ENCODE results near the gene STC2.
"Not testable (repeated sequence)": the region's sequence is repeated elsewhere in the genome, so short reads cannot be mapped to it uniquely, and the experiment has no call there.

STC2 gene

GRCh38 chr5:173293817-173294672 is 34.2 kb downstream of the STC2 start:
- DNase-seq = peak; percentile 54

- no peak for DNase-seq
Observed at GRCh38 chr5:173291722-173292658, 36.2 kb downstream of the STC2 start.

DNA sequence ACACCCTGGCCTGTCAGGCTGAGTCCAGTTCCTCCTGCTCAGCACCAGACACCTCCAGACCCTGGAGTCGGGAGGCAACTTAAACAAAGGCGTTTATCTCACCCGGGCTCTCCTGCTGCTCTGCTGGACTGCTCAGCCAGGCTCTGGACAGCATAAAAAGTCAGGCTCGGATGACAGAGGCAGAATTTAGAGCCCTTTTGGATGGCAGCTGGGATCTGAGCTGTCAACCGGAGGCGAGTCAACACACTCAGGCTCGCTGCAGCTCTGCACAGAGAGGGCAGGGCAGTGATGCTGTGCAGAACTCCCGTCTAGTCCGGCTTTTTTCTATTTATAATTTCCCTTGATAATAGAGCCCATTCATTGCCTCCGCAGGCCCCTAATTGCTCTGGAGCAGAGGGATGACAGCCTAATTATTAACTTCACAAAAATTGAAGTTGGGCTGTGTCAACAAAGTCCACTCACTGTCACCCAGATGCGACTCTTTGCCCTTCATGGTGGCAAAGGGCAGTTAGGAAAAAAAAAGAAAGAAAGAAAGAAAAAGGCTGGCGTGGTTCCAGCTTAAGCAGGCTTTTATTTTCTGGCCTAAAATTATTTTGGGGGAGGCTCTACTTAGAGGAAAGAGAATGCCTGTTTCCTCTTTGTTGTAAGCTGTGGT is 37.6 kb downstream of the STC2 start:
- no peak for DNase-seq

DNA sequence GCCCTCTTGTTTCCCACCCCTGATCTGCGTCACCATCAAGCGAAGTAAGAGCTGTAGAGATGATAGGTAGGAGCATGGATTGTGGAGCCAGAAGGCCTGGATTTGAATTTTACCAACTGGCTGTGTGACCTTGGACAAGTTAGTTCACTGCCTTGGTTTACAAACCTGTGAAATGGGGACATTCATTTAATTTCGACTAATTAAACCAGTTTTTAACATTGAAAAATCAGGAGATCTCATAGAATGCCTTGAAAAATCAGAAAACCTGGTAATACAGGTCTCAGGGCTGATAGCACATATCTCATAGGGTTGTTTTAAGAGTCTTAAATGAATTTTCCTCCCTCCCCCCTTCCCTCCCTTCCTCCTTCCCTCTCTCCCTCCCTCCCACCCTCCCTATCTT is 38.8 kb downstream of the STC2 start:
- no peak for DNase-seq

DNA sequence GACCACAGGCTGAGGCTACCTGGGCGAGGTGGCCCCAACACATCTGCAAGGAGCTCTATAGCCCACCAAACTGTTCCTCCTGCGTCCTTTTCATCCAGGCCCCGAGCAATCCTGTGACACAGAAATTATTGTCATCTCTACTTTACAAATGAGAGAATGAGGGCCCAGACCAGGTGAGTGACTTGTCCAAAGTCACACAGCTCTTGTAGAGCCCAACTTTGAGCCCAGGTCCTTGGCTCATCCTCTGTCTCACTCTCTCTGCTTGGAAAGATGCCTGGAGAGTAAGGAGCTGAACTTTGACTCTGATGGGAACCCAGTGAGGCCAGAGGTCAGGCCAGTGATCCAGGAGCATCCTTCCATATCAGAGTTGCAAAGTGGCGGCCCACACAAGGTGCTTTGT is 39.6 kb downstream of the STC2 start:
- DNase-seq = no peak

GRCh38 chr5:173287086-173287485 is 41.1 kb downstream of the STC2 start:
- DNase-seq = no peak

DNA sequence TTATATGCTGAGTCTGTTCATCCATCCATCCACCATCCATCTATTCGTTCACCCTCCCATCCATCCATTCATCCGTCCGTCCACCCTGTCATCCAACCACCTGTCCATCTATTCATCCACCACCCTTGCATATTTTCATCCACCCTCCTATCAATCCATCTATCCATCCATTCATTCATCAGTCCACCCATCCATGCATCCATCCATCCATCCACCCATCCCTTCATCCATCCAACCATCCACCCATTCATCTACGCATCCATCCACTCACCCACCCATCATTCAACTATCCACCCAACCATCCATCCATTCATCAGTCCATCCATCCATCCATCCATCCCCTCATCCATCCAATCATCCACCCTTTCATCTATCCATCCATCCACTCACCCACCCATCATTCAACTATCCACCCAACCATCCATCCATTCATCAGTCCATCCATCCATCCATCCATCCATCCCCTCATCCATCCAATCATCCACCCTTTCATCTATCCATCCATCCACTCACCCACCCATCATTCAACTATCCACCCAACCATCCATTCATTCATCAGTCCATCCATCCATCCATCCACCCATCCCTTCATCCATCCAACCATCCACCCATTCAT is 43.8 kb downstream of the STC2 start:
- DNase-seq = not testable (repeated sequence)

DNA sequence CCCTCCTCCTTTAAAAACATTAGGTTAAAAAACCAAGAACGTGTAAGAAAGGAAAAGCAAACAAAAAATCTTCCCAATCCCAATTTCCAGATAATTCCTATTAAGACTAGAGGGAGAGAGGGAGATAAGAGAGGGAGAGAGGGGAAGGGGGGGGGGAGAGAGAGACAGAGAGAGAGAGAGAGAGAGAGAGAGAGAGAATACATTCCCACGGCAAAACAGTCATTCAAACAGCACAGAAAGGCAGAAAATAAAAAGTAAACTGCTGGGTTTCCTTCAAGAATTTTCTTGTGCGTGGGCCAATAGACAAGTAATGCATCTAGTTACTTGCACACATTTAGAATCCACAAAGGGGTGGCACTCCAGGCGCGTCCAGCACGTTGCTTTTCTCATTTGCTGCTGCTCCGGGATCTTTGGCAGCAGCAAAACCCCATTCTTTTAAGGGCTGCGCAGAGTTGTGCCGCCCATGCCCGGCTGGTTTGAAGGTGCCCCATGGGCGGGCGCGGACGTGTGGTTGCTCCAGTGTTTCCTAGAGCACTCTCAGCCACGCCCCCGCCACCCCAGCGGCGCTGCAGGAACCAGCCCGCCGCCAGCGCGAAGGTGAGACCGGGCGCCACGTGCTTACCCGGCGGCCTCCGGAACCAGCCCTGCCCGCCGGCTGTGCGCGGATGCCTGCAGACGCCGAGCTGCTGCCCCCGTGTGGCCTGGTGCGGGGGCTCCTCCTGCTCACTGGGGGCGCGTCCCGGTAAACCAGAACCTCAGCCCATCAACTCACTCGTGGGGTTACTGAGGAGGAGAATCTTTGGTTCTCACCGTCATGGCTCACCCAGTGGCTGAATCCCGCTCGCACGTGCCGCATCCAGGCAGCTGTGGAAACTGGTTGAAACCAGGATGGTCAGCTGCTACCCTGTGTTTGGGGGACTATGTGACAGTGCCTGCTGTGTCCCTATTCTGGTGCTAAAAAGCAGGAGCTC is 44.6 kb downstream of the STC2 start:
- DNase-seq = peak; percentile 59

DNA sequence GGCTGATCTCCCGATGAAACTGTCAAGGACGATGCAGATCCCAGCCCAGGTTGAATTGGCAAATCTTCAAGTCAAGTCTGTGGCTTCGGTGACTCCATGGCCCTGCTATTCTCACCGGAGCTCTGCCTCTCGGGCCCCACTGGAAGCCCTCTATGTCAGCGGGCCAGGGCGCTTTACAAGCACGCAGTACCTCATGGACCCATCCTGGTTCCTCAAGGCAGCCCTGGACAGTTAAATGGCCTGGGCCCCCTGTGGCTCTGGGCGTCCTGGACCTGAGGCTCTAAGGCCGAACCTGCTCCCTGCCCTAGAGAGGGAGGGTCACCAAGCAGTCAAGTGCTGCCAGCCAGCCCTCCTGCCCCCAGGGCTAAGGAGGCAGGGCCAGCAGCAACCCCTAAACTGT is 45.3 kb downstream of the STC2 start:
- no peak for DNase-seq

DNA sequence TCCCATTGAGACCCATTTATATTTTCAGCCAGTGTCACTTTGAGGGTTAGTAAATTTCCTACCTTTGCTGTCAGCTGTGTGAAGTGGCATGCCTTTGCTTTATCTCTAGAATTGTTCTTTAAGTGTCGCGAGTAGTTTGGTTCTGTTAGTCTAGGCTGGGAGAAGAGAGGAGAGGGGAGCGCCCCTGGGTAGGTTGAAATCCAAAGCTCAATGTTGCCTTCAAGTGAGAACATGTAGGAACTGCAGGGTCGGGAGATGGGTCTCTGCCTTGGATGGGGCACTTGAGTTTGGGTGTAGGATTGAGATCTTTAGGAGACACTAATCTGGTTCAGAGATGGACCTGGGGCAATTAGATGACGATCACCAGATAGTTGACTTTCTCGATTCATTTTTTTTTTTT is 46.3 kb downstream of the STC2 start:
- no peak for DNase-seq

DNA sequence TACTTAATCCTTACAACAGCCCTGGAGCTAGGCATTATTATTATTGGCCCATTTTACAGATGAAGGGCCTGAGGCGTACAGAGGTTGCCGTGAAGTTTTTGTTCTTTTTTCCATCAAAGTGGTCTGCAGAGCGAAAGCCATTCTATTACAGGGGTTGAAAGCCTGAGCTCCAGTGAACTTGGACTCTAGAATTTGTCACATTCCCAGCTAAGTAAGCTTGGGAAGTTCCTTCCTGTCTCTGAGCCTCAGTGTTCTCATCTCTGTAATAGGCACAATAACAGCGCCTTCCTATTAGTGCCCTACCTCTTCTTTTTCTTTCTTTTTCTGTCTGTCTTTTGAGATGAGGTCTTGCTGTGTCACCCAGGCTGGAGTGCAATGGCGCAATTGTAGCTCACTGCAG is 49.0 kb downstream of the STC2 start:
- no peak for DNase-seq

DNA sequence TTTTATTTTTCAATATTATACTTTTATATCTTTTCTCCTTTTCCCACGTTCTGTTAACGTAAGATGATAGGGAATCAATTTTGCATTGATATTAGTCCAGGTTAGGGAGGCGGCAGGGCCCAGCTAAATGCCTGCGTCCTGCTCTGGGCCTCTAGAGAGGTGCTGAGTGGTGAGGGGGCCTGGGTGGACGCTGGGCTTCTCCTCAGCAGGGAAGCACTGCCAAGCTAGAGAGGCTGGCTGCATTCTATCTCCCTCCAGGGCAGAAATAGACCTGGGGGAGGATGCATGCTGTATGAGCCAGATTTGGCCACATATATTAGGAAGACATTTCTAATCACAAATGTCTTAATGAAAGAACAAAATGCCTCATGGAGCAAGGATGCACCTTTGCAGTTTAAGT is 49.6 kb downstream of the STC2 start:
- DNase-seq = no peak

DNA sequence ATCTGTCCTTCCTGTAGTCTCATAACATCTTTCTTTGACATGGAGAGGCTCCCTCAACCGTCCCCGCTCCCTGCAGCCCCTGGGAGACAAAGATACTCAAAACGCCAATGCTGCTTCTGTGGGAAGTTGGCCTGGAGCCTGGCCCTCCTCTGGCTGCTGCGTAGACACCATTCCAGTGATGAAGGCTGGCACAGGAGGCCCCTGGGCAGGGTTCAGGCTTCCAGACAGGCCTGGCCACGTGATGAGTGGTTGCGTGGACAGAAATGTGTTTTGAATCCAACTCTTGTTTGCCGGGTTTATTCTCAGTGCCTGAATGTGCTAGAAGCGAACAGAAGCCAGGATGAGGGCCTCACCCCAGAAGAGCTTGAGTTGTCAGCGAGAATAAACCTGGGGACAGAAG is 50.0 kb downstream of the STC2 start:
- no peak for DNase-seq

- DNase-seq = no peak
Observed at GRCh38 chr5:173274771-173275170, 53.4 kb downstream of the STC2 start.

- no peak for DNase-seq
Observed at GRCh38 chr5:173271419-173271818, 56.8 kb downstream of the STC2 start.

- no peak for DNase-seq
Observed at GRCh38 chr5:173268750-173269432, 59.3 kb downstream of the STC2 start.

DNA sequence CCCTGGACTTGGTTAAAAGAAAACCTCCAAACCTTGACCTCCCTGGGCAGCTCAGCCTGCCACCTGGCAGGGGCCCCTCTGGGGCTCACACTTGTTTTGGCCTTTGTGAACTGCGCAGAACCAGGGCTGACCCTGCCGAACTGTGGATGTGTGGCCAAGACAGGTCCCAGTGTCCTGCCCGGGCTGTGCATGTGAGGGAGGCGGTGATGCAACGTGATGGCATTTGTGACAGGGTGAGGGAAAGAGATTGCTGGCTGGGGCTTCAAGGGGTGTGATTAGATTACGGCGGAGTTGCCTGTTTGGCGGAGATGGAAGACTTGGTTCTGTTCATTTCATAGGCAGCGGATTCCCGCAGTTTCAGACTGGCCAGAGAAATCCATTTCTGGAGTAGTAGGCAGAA is 62.8 kb downstream of the STC2 start:
- no peak for DNase-seq

All from CD4-positive, alpha-beta T cell treated with Interleukin-12 subunit alpha and Interleukin-12 subunit beta, for 1 hour (primary cell).